ENCODE data around the gene HOXD10. TPM values are rescaled to one million over a fixed set of nuclear protein-coding genes. Genes with fewer than 3 reads are reported as not detected.

HOXD10 gene
- total and polyA plus RNA-seq, 2 experiments from 2014 or later: not detected

DNA sequence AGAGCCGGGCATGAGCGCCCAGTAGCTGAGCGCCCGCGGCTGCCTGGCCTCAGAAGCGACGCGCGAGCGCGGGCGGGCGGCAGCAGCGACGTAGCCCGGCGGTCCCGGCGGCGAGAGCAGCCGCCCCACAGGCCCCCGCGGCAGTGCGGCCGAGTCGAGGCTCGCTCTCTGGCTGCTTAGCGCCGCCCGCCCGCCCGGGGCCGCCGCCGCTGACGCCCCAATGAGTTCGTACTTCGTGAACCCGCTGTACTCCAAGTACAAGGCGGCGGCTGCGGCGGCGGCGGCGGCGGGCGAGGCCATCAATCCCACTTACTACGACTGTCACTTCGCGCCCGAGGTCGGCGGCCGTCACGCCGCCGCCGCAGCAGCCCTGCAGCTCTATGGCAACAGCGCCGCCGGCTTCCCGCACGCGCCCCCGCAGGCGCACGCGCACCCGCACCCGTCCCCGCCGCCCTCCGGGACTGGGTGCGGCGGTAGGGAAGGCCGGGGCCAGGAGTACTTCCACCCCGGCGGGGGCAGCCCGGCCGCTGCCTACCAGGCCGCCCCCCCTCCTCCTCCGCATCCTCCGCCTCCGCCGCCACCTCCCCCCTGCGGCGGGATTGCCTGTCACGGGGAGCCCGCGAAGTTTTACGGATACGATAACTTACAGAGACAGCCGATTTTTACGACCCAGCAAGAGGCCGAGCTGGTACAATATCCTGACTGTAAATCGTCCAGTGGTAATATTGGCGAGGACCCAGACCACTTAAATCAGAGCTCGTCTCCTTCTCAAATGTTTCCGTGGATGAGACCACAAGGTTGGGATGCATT lies 13.8 kb downstream of the HOXD10 start (continued):
- TF ChIP-seq, protein P1, sequence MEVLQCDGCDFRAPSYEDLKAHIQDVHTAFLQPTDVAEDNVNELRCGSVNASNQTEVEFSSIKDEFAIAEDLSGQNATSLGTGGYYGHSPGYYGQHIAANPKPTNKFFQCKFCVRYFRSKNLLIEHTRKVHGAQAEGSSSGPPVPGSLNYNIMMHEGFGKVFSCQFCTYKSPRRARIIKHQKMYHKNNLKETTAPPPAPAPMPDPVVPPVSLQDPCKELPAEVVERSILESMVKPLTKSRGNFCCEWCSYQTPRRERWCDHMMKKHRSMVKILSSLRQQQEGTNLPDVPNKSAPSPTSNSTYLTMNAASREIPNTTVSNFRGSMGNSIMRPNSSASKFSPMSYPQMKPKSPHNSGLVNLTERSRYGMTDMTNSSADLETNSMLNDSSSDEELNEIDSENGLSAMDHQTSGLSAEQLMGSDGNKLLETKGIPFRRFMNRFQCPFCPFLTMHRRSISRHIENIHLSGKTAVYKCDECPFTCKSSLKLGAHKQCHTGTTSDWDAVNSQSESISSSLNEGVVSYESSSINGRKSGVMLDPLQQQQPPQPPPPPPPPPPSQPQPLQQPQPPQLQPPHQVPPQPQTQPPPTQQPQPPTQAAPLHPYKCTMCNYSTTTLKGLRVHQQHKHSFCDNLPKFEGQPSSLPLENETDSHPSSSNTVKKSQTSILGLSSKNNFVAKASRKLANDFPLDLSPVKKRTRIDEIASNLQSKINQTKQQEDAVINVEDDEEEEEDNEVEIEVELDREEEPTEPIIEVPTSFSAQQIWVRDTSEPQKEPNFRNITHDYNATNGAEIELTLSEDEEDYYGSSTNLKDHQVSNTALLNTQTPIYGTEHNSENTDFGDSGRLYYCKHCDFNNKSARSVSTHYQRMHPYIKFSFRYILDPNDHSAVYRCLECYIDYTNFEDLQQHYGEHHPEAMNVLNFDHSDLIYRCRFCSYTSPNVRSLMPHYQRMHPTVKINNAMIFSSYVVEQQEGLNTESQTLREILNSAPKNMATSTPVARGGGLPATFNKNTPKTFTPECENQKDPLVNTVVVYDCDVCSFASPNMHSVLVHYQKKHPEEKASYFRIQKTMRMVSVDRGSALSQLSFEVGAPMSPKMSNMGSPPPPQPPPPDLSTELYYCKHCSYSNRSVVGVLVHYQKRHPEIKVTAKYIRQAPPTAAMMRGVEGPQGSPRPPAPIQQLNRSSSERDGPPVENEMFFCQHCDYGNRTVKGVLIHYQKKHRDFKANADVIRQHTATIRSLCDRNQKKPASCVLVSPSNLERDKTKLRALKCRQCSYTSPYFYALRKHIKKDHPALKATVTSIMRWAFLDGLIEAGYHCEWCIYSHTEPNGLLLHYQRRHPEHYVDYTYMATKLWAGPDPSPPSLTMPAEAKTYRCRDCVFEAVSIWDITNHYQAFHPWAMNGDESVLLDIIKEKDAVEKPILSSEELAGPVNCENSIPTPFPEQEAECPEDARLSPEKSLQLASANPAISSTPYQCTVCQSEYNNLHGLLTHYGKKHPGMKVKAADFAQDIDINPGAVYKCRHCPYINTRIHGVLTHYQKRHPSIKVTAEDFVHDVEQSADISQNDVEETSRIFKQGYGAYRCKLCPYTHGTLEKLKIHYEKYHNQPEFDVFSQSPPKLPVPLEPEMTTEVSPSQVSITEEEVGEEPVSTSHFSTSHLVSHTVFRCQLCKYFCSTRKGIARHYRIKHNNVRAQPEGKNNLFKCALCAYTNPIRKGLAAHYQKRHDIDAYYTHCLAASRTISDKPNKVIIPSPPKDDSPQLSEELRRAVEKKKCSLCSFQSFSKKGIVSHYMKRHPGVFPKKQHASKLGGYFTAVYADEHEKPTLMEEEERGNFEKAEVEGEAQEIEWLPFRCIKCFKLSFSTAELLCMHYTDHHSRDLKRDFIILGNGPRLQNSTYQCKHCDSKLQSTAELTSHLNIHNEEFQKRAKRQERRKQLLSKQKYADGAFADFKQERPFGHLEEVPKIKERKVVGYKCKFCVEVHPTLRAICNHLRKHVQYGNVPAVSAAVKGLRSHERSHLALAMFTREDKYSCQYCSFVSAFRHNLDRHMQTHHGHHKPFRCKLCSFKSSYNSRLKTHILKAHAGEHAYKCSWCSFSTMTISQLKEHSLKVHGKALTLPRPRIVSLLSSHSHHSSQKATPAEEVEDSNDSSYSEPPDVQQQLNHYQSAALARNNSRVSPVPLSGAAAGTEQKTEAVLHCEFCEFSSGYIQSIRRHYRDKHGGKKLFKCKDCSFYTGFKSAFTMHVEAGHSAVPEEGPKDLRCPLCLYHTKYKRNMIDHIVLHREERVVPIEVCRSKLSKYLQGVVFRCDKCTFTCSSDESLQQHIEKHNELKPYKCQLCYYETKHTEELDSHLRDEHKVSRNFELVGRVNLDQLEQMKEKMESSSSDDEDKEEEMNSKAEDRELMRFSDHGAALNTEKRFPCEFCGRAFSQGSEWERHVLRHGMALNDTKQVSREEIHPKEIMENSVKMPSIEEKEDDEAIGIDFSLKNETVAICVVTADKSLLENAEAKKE (CRISPR knock-in tag; IDR thresholded peaks at IDR 0.05): no peak
- TF ChIP-seq, protein P2, sequence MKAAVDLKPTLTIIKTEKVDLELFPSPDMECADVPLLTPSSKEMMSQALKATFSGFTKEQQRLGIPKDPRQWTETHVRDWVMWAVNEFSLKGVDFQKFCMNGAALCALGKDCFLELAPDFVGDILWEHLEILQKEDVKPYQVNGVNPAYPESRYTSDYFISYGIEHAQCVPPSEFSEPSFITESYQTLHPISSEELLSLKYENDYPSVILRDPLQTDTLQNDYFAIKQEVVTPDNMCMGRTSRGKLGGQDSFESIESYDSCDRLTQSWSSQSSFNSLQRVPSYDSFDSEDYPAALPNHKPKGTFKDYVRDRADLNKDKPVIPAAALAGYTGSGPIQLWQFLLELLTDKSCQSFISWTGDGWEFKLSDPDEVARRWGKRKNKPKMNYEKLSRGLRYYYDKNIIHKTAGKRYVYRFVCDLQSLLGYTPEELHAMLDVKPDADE (IDR thresholded peaks at IDR 0.05): no peak

DNA sequence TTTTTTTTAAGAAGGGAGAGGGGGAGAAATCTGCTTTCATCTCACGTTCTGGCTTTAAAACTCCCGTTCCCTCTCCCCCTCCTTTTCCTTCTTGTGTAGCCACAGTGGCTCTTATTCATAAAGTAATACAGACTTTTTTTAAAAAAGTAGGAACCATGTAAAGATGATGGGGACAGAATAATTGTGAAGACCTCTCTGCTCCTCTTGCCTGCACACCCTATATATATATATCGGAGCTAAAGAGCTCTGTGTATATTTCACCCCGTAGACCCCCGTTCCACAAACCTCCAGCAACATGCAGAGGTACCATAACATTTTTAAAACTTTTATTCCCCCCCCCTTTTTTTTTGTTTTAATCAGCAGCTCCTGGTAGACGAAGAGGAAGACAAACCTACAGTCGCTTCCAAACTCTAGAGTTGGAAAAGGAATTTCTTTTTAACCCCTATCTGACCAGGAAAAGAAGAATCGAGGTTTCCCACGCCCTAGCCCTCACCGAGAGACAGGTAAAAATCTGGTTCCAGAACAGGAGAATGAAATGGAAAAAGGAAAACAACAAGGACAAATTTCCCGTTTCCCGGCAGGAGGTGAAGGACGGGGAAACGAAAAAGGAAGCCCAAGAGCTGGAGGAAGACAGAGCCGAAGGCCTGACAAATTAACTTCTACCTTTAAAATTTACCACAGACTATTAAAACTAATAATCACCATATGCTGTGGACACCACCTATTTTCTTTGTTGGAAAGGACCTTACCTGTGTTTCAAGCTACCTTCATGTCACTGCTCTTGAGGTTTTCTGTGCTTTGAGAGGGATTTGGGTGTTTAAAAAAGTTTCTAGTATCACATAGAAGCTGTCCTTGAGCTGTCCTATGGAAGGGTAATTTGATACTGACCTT lies 14.6 kb downstream of the HOXD10 start:
- no peaks in the 10 kb centered on the region for H3K36me3 ChIP-seq (ENCODE audit: insufficient read depth)
- ATAC-seq (no peak), DNase-seq (ENCODE audit: low spot score) (no peak)
- Mint-ChIP-seq H3K27me3 (ENCODE audit: insufficient read depth, low read depth, poor library complexity) (peaks cover 96% of the 10 kb centered on the region), H3K27ac (no peak overlapping the region), H3K4me1 (peaks cover 33% of the 10 kb centered on the region), H3K4me3 (peak overlapping the region; percentile 59; the same call in 1 of the 3 replicates), H3K36me3 (ENCODE audit: low read depth) (no peaks in the 10 kb centered on the region; the same call in 2 of the 3 replicates), H3K9me3 (peaks cover 5% of the 10 kb centered on the region; the same call in 1 of the 3 replicates)
- H3K4me3 ChIP-seq: peak overlapping the region; percentile 47; the same call in 1 of the 2 replicates
- TF ChIP-seq CREB1 (CRISPR knock-in tag; IDR thresholded peaks at IDR 0.05; ENCODE audit: low read depth) (no peak), EZH2 (IDR thresholded peaks at IDR 0.05; ENCODE audit: low read depth, unreplicated experiment) (peak; percentile 73), JUNB (IDR thresholded peaks at IDR 0.05; ENCODE audit: unreplicated experiment) (no peak), ZNF114 (CRISPR knock-in tag; IDR thresholded peaks at IDR 0.05) (no peak)
- TF ChIP-seq, protein P3, sequence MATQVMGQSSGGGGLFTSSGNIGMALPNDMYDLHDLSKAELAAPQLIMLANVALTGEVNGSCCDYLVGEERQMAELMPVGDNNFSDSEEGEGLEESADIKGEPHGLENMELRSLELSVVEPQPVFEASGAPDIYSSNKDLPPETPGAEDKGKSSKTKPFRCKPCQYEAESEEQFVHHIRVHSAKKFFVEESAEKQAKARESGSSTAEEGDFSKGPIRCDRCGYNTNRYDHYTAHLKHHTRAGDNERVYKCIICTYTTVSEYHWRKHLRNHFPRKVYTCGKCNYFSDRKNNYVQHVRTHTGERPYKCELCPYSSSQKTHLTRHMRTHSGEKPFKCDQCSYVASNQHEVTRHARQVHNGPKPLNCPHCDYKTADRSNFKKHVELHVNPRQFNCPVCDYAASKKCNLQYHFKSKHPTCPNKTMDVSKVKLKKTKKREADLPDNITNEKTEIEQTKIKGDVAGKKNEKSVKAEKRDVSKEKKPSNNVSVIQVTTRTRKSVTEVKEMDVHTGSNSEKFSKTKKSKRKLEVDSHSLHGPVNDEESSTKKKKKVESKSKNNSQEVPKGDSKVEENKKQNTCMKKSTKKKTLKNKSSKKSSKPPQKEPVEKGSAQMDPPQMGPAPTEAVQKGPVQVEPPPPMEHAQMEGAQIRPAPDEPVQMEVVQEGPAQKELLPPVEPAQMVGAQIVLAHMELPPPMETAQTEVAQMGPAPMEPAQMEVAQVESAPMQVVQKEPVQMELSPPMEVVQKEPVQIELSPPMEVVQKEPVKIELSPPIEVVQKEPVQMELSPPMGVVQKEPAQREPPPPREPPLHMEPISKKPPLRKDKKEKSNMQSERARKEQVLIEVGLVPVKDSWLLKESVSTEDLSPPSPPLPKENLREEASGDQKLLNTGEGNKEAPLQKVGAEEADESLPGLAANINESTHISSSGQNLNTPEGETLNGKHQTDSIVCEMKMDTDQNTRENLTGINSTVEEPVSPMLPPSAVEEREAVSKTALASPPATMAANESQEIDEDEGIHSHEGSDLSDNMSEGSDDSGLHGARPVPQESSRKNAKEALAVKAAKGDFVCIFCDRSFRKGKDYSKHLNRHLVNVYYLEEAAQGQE (IDR thresholded peaks at IDR 0.05; ENCODE audit: unreplicated experiment): no peak
- peaks cover 36% of the 10 kb centered on the region for H3K4me1 ChIP-seq (ENCODE audit: insufficient read depth)
- H3K79me2 ChIP-seq (replicated peaks; ENCODE audit: insufficient read depth): no peaks in the 10 kb centered on the region
- H3K4me2 ChIP-seq: peak overlapping the region; percentile 67; the same call in 1 of the 2 replicates
- peaks cover 56% of the 10 kb centered on the region for H4K20me1 ChIP-seq (replicated peaks; ENCODE audit: insufficient read depth)
- no peaks in the 10 kb centered on the region for H3K9me2 ChIP-seq (ENCODE audit: insufficient read depth)
- H3K27ac ChIP-seq (ENCODE audit: low read depth): no peak overlapping the region
- H2AFZ ChIP-seq: no peak overlapping the region
- peaks cover 65% of the 10 kb centered on the region for H3F3A ChIP-seq (replicated peaks; ENCODE audit: low read depth)
- H3K27me3 ChIP-seq (ENCODE audit: insufficient read depth): peaks cover 100% of the 10 kb centered on the region

All from GM23338 (cell line).